NCI-H510A treated with DMSO at 0.1 percent for 48 hours (cell line): ENCODE results near the gene CLCN6.

Experiments
- DNase-seq: peaks from one replicate; lab custom pipeline; 2025; lab: John Stamatoyannopoulos, UW

CLCN6 gene

DNA sequence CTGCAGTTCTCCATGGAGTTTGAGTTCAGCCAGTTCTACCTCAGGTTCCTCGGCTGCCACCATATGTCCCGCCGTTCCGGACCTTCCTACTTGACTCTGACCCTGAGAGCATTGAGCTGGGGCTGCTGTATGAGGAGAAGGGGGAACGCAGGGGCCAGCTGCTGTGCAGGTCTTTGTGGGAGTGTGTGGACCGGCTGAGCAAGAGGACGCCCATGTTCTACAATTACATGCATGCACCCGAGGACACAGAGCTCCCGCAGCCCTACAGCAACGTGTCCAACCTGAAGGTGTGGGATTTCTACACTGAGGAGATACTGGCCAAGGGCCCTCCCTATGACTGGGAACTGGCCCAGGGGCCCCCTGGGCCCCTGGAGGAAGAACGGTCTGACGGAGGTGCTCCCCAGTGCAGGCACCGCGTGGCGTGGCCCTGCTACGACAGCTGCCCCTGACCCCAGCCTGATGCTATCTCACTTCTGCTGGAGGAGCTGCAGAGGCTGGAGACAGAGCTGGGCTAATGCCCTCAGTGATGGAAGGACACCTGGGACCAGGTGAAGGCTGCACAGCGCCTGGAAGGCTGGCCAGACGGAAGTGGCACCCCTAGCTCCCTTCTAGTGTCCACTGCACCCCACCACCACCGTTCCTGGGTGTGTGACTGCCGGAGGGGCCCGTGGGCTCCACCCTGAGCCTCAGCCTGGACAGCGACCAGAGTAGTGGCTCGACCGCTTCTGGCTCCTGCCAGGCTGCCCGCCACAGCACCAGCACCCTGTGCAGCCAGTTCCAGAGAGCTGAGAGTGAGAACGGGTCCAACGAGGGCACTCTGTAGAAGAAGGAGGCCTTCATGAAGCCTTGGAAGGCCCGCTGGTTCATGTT lies 73.6 kb downstream of the CLCN6 start:
- no peak for DNase-seq

- peak; percentile 18 for DNase-seq
Observed at GRCh38 chr1:11880181-11880575, 74.2 kb downstream of the CLCN6 start.

DNA sequence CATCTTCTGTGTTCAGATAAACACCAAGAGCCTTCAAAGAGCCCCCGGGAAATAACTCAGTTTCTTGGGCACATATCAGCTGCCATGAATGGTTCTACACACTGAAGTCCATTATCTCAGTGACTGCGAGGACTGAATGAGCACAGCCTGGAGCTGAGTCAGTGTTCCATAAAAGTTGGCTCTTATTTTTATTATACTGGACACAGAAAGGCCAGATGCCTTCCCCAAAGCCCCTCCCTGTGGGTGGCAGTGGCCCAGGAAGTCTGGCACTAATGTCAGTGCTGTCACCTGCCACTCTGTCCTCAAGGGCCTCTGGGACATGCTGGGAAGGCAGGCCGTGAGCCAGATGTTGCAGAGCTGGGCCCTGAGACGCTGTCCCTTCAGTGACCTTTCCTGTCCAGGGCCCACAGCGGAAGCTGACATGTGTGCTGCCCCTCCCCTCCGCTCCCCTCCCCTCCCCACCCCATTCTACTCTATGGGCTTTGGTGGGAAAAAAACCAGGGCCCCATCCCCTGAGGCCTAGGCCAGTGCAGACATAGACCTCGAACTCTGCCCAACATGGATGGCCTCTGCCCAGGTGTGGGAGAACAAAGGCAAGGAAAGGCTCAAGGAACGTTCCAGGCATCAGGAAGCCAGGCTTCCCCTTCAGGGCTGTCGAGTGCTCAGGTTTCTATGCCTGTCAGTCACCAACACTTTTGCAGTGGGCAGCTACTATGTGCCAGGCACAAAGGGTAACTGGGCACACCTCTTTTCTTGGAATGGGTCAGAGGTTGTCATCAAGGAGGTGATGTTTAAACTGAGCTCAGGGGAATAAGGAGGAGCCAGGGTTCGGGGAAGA lies 75.1 kb downstream of the CLCN6 start:
- DNase-seq, result peak; percentile 59

DNA sequence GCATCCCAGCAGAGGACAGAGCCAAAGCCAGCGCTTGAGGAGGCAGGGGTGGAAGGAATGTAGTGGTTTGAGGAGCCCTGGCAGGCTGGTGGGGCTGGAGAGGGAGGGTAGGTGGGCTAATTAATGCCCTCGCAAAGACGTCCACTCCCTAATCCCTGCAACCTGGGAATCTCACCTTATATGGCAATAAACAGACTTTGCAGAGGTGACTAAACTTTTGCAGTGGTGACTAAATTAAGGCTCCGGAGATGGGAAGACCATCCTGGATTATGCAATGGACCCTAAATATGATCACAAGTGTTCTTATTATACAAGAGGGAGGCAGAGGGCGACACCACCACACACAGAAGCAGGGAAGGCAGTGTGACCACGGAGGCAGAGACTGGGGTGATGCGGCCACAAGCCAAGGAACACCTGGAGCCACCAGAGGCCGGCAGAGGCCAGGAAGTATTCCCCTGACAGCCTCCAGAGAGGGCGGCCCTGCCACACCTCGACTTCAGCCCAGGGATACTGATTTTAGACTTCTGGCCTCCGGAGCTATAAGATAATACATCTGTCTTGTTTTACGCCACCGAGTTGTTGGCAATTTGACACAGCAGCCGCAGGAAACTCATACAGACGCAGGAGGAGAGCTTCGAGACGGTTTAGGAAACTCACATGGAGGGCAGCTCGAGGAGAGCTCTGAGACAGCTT lies 75.9 kb downstream of the CLCN6 start:
- no peak for DNase-seq

- DNase-seq, result peak; percentile 67
Observed at GRCh38 chr1:11882814-11883538, 77.0 kb downstream of the CLCN6 start.

GRCh38 chr1:11885916-11886315 lies 79.9 kb downstream of the CLCN6 start:
- DNase-seq, result no peak

DNA sequence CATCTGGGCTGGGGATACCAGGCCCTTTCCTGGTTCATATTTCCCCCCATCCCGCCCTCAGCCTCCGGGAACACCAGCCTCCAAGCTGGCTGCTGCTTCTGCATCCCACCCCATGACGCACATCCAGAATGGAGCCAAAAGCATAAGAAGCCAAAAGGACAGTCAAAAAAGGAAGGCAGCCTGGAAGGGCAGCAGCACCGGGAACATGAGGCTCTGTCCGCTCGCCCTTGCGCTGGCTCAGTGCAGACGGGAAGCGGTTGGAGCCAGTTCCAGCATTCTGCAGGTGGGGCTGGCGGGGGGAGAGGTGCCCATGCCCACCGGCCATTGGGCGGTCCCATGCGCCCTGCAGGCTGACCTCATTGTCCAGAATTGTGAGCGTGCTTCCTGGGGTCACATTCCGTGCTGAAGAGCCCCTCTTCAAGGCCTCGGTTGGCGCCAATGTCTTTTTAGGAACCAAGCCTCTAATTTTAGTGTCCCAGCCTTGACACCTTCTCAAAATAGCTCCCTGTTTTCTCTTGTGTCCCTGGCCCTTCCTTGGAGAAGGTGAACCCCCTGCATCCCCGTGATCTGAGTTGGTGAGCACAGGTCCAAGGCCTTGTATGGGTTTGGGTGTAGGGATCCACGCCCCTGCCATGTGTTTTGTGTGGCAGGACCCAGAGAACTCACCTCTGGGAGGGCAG lies 81.1 kb downstream of the CLCN6 start:
- DNase-seq, result no peak

GRCh38 chr1:11887666-11888007 lies 81.6 kb downstream of the CLCN6 start:
- no peak for DNase-seq

DNA sequence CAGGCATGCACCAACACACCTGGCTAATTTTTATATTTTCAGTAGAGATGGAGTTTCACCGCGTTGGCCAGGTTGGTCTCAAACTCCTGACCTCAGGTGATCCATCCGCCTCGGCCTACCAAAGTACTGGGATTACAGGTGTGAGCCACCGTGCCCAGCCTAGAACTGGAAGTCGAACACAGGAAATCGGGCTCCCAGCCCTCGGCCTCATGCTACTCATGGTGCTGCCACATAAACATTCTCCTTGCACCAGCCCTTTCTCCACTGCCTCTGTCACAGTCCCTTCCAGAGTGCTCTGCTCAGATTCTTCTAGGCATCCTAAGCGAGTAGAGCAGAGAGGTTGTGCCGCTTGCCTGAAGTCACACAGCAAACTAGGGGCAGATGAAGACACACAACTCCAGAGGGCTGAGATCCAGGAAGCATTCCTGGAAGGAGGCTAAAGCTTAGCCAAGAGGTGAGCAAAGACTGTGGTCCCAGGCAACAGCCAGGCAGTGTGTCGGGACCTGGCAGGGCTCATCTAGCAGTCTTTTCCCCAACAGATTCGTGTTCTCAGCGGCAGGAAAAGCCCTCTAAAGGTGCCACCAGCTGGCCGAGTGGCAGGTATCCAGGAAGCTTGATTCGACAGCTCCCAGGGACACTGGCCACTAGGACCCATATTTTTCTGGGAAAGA lies 82.3 kb downstream of the CLCN6 start:
- no peak for DNase-seq

GRCh38 chr1:11888877-11889208 lies 82.9 kb downstream of the CLCN6 start:
- DNase-seq, result no peak

DNA sequence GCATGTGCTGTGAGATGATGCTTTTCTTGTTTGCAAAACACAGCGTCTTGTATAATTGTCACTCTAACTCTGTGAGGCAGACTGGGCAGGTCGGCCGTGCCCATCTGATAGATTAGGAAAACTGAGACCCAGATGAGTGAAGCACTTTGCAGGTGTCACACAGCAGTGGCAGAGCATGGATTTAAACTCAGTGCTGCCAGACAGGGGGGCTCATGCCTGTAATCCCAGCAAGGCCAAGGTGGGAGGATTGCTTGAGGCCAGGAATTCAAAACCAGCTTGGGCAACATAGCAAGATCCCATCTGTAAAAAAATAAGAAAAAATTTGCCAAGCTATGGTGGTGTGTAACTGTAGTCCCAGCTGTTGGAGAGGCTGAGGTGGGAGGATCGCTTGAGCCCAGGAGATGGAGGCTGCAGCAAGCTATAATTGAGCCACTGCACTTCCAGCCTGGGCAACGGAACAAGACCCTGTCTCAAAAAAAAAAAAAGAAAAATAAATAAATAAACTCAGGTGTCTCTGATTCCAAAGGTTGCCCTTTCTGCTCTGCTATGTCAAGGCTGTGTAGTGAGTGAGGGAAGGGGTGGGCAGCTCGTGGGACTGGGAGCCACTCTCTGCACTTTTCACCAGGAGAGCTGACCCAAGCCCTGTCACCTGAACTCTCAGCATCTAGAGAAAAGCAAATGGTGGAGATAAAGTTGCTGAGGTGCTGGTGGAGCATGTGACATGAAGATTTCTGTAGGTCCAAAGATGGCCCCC lies 85.6 kb downstream of the CLCN6 start:
- DNase-seq, result no peak
